GM23338 (cell line): ENCODE data around the gene UBA3. TPM values are rescaled to one million over a fixed set of nuclear protein-coding genes. Genes with fewer than 3 reads are reported as not detected.
A peak's percentile ranks its signal among the peaks of the same experiment; 100 is the strongest.

Experiments
- ATAC-seq: fragments of 200-7000 bp; cut with Tn5 transposase; 3 replicates; pipeline ENCODE4 v1.9.1; 2020
- DNase-seq: peaks from one replicate; pipeline ENCODE4 v3.0.0-alpha.2; 2015; ENCODE audit warnings: low spot score
- H2AFZ ChIP-seq: fragments of 200-600 bp; sonication (generic); 2 replicates; pipeline ENCODE4 v1.8.0; 2016; ENCODE audit warnings: antibody characterized with exemption, mild to moderate bottlenecking, moderate library complexity
- H3F3A ChIP-seq: fragments of 200-600 bp; sonication (generic); replicated peaks from 2 replicates; pipeline ENCODE4 v1.8.0; 2017; ENCODE audit warnings: antibody characterized with exemption, mixed run types, low read depth
- H3K27ac ChIP-seq: fragments of 200-600 bp; sonication (generic); 2 replicates; pipeline ENCODE4 v1.6.1; 2016; ENCODE audit warnings: low read depth
- H3K27me3 ChIP-seq: fragments of 200-600 bp; sonication (generic); 2 replicates; pipeline ENCODE4 v1.8.0; 2016; ENCODE audit warnings: mild to moderate bottlenecking, mixed run types, moderate library complexity; ENCODE audit not compliant: insufficient read depth
- H3K36me3 ChIP-seq: fragments of 200-600 bp; sonication (generic); 2 replicates; pipeline ENCODE4 v1.8.0; 2016; ENCODE audit warnings: mild to moderate bottlenecking; ENCODE audit not compliant: insufficient read depth
- H3K4me1 ChIP-seq: fragments of 200-600 bp; sonication (generic); 2 replicates; pipeline ENCODE4 v1.8.0; 2016; ENCODE audit warnings: mild to moderate bottlenecking, moderate library complexity; ENCODE audit not compliant: insufficient read depth
- H3K4me2 ChIP-seq: fragments of 200-600 bp; sonication (generic); 2 replicates; pipeline ENCODE4 v1.7.1; 2017; ENCODE audit warnings: mixed run types
- H3K4me3 ChIP-seq: fragments of 200-600 bp; sonication (generic); 2 replicates; pipeline ENCODE4 v1.6.1; 2016; ENCODE audit warnings: mixed run types
- H3K79me2 ChIP-seq: fragments of 200-600 bp; sonication (generic); replicated peaks from 2 replicates; pipeline ENCODE4 v1.8.0; 2017; ENCODE audit warnings: mild to moderate bottlenecking; ENCODE audit not compliant: insufficient read depth
- H3K9me2 ChIP-seq: fragments of 200-600 bp; sonication (generic); 2 replicates; pipeline ENCODE4 v1.8.0; 2017; ENCODE audit not compliant: insufficient read depth
- H4K20me1 ChIP-seq: fragments of 200-600 bp; sonication (generic); replicated peaks from 2 replicates; pipeline ENCODE4 v1.8.0; 2017; ENCODE audit warnings: mild to moderate bottlenecking; ENCODE audit not compliant: insufficient read depth
- H3K27ac Mint-ChIP-seq: 2 replicates; pipeline ENCODE4 v1.8.0; 2020; ENCODE audit warnings: inconsistent platforms, mild to moderate bottlenecking, moderate library complexity, mixed read lengths
- H3K27me3 Mint-ChIP-seq: 3 replicates; pipeline ENCODE4 v1.8.0; 2022; ENCODE audit warnings: low read depth, mild to moderate bottlenecking, moderate library complexity, mixed read lengths, inconsistent platforms; ENCODE audit not compliant: insufficient read depth, poor library complexity
- H3K36me3 Mint-ChIP-seq: 3 replicates; pipeline ENCODE4 v1.8.0; 2021; ENCODE audit warnings: low read depth, mild to moderate bottlenecking, inconsistent platforms, moderate library complexity, mixed read lengths
- H3K4me1 Mint-ChIP-seq: 3 replicates; pipeline ENCODE4 v1.8.0; 2020; ENCODE audit warnings: mild to moderate bottlenecking, inconsistent platforms, mixed read lengths
- H3K4me3 Mint-ChIP-seq: 3 replicates; pipeline ENCODE4 v1.8.0; 2021; ENCODE audit warnings: moderate library complexity, mild to moderate bottlenecking, inconsistent platforms, mixed read lengths
- H3K9me3 Mint-ChIP-seq: 3 replicates; pipeline ENCODE4 v1.8.0; 2020; ENCODE audit warnings: moderate library complexity, mild to moderate bottlenecking, inconsistent platforms, mixed read lengths
- CREB1 ChIP-seq: fragments of 250-450 bp; sonication (Bioruptor Pico); IDR thresholded peaks from 2 replicates; pipeline ENCODE4 v1.5.0; 2020; ENCODE audit warnings: low read depth, mild to moderate bottlenecking, moderate library complexity
- EZH2 ChIP-seq: fragments of 200-600 bp; sonication (generic); IDR thresholded peaks from one replicate; pipeline ENCODE4 v1.8.0; 2017; ENCODE audit warnings: antibody characterized with exemption, mild to moderate bottlenecking, low read depth; ENCODE audit not compliant: unreplicated experiment
- EZH2phosphoT487 ChIP-seq: fragments of 200-600 bp; sonication (generic); IDR thresholded peaks from one replicate; pipeline ENCODE4 v1.8.1; 2018; ENCODE audit warnings: antibody characterized with exemption; ENCODE audit not compliant: unreplicated experiment
- JUNB ChIP-seq: IDR thresholded peaks from one replicate; pipeline ENCODE4 v1.6.1; 2016; ENCODE audit warnings: antibody characterized with exemption; ENCODE audit not compliant: unreplicated experiment
- NANOG ChIP-seq: IDR thresholded peaks from 2 replicates; pipeline ENCODE4 v1.6.1; 2016; ENCODE audit warnings: antibody characterized with exemption, borderline replicate concordance
- POLR2AphosphoS5 ChIP-seq: IDR thresholded peaks from 2 replicates; pipeline ENCODE4 v1.6.1; 2016; ENCODE audit warnings: antibody characterized with exemption, low read depth
- STAT1 ChIP-seq: IDR thresholded peaks from one replicate; pipeline ENCODE4 v1.6.1; 2016; ENCODE audit warnings: antibody characterized with exemption; ENCODE audit not compliant: unreplicated experiment
- ZNF114 ChIP-seq: fragments of 250-450 bp; sonication (Bioruptor Pico); IDR thresholded peaks from 2 replicates; pipeline ENCODE4 v1.5.0; 2020; ENCODE audit warnings: mild to moderate bottlenecking, moderate library complexity
- ZNF331 ChIP-seq: fragments of 250-450 bp; sonication (Bioruptor Pico); IDR thresholded peaks from 2 replicates; pipeline ENCODE4 v1.5.0; 2020; ENCODE audit warnings: low read depth, mild to moderate bottlenecking, moderate library complexity
- polyA plus RNA-seq: library from polyadenylated mRNA; unstranded; fragments of >200 nt; fragmentation: Nextera tagmentation; extraction: Ambion mirVana; gene quantifications from 2 replicates; pipeline ENCODE4 v1.2.1, GENCODE V29; 2016
- total RNA-seq: library from RNA; depleted of rRNA; stranded (reverse); fragments of >200 nt; shearing (Covaris generic); gene quantifications from 2 replicates; pipeline ENCODE4 v1.2.3, GENCODE V29; 2014
- TF ChIP-seq, protein P1 (sequence below), 2 experiments: fragments of 200-600 bp in 1 of 2; sonication (generic) in 1 of 2; conservative IDR thresholded peaks; 2 replicates each; pipeline versions ENCODE4 v1.5.1 to v1.6.1; 2016 to 2017; ENCODE audit warnings: antibody characterized with exemption in 2 of 2, low read depth in 2 of 2, mild to moderate bottlenecking in 2 of 2, moderate library complexity in 1 of 2
- TF ChIP-seq, protein P2 (sequence below): IDR thresholded peaks from 2 replicates; pipeline ENCODE4 v1.6.1; 2016; ENCODE audit warnings: antibody characterized with exemption
- TF ChIP-seq, protein P3 (sequence below): IDR thresholded peaks from one replicate; pipeline ENCODE4 v1.6.1; 2018; ENCODE audit warnings: antibody characterized with exemption; ENCODE audit not compliant: unreplicated experiment

UBA3 gene
- total and polyA plus RNA-seq, 2 experiments from 2014 or later = 53.2 to 85.3 TPM

DNA sequence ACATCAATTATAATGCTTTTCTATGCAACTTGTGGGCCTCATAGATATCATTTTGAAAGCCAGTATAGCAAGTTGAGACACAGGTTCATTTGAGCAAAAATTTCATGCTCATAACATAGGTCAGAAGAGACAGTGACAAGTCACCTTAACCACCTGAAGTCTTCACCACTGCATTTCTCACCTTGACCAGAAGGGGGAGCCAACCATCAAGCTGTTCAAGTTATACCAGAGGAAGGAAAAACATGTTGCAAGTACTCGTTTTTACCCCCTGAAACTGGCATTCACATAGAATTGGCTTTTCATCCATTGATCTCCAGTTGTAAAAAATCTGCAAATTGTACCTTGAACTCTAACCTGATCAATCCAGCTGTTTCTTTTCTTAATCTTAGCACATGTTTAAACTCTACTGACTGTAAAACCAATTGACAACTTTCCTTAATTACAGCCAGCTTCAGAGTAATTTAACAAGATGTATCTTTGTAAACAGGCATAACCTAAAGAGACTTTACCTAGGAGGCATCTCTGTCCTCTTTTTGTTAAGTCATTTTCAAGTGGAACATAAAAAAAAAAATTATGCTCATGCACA is 40.8 kb upstream of the UBA3 start:
- H3F3A ChIP-seq = no peaks in the 10 kb centered on the region
- peaks cover 3% of the 10 kb centered on the region; the same call in 1 of the 2 replicates for H3K4me1 ChIP-seq
- H4K20me1 ChIP-seq = no peaks in the 10 kb centered on the region
- Mint-ChIP-seq H3K36me3 (no peaks in the 10 kb centered on the region), H3K4me1 (peaks cover 2% of the 10 kb centered on the region; the same call in 2 of the 3 replicates), H3K27me3 (no peaks in the 10 kb centered on the region), H3K27ac (no peak overlapping the region), H3K9me3 (no peaks in the 10 kb centered on the region), H3K4me3 (no peak overlapping the region)
- H3K27me3 ChIP-seq = no peaks in the 10 kb centered on the region
- peak; percentile 87 for DNase-seq
- no peaks in the 10 kb centered on the region for H3K79me2 ChIP-seq
- H3K36me3 ChIP-seq = no peaks in the 10 kb centered on the region
- H3K9me2 ChIP-seq = no peaks in the 10 kb centered on the region
- H3K4me2 ChIP-seq = no peak overlapping the region
- no peak overlapping the region for H3K27ac ChIP-seq
- no peak overlapping the region for H2AFZ ChIP-seq
- TF ChIP-seq, protein P1, sequence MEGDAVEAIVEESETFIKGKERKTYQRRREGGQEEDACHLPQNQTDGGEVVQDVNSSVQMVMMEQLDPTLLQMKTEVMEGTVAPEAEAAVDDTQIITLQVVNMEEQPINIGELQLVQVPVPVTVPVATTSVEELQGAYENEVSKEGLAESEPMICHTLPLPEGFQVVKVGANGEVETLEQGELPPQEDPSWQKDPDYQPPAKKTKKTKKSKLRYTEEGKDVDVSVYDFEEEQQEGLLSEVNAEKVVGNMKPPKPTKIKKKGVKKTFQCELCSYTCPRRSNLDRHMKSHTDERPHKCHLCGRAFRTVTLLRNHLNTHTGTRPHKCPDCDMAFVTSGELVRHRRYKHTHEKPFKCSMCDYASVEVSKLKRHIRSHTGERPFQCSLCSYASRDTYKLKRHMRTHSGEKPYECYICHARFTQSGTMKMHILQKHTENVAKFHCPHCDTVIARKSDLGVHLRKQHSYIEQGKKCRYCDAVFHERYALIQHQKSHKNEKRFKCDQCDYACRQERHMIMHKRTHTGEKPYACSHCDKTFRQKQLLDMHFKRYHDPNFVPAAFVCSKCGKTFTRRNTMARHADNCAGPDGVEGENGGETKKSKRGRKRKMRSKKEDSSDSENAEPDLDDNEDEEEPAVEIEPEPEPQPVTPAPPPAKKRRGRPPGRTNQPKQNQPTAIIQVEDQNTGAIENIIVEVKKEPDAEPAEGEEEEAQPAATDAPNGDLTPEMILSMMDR (conservative IDR thresholded peaks at IDR 0.05; ENCODE audit: low read depth in 2 of 2) = peak; percentile 95 to 96
- no peak for TF ChIP-seq NANOG
- no peak overlapping the region for H3K4me3 ChIP-seq
- ATAC-seq = peak; percentile 79

DNA sequence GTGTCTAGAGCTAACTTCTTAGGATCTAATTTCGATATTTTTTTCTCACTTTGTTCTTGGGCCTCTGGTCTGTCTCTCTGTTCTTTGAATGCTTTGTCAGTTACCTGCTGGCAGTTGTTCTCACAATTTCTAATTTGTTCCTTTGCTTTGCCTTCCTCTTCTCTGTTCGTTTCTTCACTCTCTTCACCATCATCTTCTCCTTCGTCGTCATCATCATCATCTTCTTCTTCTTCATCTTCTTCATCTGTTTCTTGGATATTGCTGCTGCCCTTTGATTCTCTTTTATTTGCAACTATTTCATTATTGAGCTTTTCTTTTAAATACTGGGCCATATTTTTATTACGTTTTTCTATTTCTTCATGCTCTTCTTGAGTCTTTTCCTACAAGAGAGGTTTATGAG is 39.5 kb upstream of the UBA3 start:
- Mint-ChIP-seq H3K4me3 (no peak overlapping the region), H3K27me3 (no peaks in the 10 kb centered on the region), H3K9me3 (no peaks in the 10 kb centered on the region), H3K27ac (no peak overlapping the region), H3K4me1 (peaks cover 2% of the 10 kb centered on the region; the same call in 2 of the 3 replicates), H3K36me3 (no peaks in the 10 kb centered on the region)
- DNase-seq (no peak), ATAC-seq (no peak)
- Histone ChIP-seq H4K20me1 (no peaks in the 10 kb centered on the region), H3K9me2 (no peaks in the 10 kb centered on the region), H3K4me3 (no peak overlapping the region), H3K27me3 (no peaks in the 10 kb centered on the region), H3F3A (no peaks in the 10 kb centered on the region), H3K36me3 (no peaks in the 10 kb centered on the region), H3K27ac (no peak overlapping the region), H3K79me2 (no peaks in the 10 kb centered on the region), H3K4me1 (peaks cover 1% of the 10 kb centered on the region; the same call in 1 of the 2 replicates), H3K4me2 (no peak overlapping the region), H2AFZ (no peak overlapping the region)
- TF ChIP-seq, protein P2, sequence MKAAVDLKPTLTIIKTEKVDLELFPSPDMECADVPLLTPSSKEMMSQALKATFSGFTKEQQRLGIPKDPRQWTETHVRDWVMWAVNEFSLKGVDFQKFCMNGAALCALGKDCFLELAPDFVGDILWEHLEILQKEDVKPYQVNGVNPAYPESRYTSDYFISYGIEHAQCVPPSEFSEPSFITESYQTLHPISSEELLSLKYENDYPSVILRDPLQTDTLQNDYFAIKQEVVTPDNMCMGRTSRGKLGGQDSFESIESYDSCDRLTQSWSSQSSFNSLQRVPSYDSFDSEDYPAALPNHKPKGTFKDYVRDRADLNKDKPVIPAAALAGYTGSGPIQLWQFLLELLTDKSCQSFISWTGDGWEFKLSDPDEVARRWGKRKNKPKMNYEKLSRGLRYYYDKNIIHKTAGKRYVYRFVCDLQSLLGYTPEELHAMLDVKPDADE = no peak
- TF ChIP-seq CREB1 = no peak
- no peak for TF ChIP-seq NANOG
- TF ChIP-seq STAT1 = no peak
- no peak for TF ChIP-seq EZH2
- TF ChIP-seq POLR2AphosphoS5 = no peak
- TF ChIP-seq JUNB = no peak
- TF ChIP-seq EZH2phosphoT487 = no peak
- TF ChIP-seq, protein P1 (conservative IDR thresholded peaks at IDR 0.05; ENCODE audit: low read depth in 2 of 2) = no peak
- TF ChIP-seq ZNF331 (CRISPR knock-in tag) = no peak
- TF ChIP-seq, protein P3, sequence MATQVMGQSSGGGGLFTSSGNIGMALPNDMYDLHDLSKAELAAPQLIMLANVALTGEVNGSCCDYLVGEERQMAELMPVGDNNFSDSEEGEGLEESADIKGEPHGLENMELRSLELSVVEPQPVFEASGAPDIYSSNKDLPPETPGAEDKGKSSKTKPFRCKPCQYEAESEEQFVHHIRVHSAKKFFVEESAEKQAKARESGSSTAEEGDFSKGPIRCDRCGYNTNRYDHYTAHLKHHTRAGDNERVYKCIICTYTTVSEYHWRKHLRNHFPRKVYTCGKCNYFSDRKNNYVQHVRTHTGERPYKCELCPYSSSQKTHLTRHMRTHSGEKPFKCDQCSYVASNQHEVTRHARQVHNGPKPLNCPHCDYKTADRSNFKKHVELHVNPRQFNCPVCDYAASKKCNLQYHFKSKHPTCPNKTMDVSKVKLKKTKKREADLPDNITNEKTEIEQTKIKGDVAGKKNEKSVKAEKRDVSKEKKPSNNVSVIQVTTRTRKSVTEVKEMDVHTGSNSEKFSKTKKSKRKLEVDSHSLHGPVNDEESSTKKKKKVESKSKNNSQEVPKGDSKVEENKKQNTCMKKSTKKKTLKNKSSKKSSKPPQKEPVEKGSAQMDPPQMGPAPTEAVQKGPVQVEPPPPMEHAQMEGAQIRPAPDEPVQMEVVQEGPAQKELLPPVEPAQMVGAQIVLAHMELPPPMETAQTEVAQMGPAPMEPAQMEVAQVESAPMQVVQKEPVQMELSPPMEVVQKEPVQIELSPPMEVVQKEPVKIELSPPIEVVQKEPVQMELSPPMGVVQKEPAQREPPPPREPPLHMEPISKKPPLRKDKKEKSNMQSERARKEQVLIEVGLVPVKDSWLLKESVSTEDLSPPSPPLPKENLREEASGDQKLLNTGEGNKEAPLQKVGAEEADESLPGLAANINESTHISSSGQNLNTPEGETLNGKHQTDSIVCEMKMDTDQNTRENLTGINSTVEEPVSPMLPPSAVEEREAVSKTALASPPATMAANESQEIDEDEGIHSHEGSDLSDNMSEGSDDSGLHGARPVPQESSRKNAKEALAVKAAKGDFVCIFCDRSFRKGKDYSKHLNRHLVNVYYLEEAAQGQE = no peak
- no peak for TF ChIP-seq ZNF114 (CRISPR knock-in tag)
